Prostate gland (tissue), 2 donors: ENCODE results near the gene FAM110A.
"Not testable (repeated sequence)": the region's sequence is repeated elsewhere in the genome, so short reads cannot be mapped to it uniquely, and the experiment has no call there.

ENCODE experiments used
- CTCF ChIP-seq, 4 experiments: fragments of 200-600 bp in 2 of 4; fragments of 450-650 bp in 2 of 4; sonication (generic) in 2 of 4; IDR thresholded peaks; 1 replicate in 3 of 4; 2 replicates in 1 of 4; pipeline ENCODE4 v1.5.1; 2016 to 2019; ENCODE audit warnings: antibody characterized with exemption in 4 of 4, mild to moderate bottlenecking in 2 of 4, moderate library complexity in 2 of 4
- POLR2A ChIP-seq: fragments of 450-650 bp; IDR thresholded peaks from one replicate; pipeline ENCODE4 v1.6.1; 2016; ENCODE audit warnings: antibody characterized with exemption, mild to moderate bottlenecking
- POLR2AphosphoS5 ChIP-seq: sonication (generic); formaldehyde crosslinking; IDR thresholded peaks from one replicate; pipeline ENCODE4 v1.6.1; 2017; ENCODE audit warnings: antibody characterized with exemption

GRCh38 chr20:811776-812434 lies 21.6 kb upstream of the FAM110A start:
- TF ChIP-seq POLR2A; CTCF (IDR thresholded peaks at IDR 0.05); POLR2AphosphoS5: not testable (repeated sequence)
